Activated CD8-positive, alpha-beta memory T cell treated with anti-CD3 and anti-CD28 coated beads, Interleukin-2, amount 50 U/mL, for 1 hour (primary cell): Measurements from ENCODE around the gene GPR160.

Experiments used
- DNase-seq: peaks from one replicate; pipeline ENCODE4 v3.0.0-alpha.2; 2020; ENCODE audit errors: extremely low read depth

GPR160 gene

DNA sequence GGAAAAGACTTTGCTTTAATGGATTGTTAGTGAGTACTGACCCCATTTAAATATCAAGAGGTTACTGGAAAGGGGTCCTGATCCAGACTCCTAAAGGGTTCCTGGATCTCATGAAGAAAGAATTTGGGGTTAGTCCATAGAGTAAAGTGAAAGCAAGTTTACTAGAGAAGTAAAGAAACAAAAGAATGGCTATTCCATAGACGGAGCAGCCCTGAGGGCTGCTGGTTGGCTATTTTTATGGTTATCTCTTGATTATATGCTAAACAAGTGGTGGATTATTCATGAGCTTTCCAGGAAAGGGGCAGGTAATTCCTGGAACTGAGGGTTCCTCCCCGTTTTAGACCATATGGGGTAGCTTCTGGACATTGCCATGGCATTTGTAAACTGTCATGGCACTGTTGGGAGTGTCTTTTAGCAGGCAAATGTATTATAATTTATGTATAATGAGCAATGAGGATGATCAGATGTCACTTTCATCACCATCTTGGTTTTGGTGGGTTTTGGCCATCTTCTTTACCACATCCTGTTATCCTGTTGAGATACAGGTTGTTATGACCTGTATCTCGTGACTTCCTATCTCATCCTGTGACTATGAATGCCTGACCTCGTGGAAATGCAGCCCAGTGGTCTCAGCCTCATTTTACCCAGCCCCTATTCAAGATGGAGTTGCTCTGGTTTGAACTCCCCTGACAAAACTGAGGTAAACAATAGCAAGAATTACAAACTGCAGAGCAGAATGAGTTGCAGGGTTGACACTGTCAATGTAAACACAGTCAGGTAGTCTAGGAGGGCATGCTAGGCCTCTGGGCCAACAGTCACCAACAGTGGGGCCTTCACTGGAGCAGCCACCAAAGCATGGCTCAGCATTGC is 10.3 kb upstream of the GPR160 start:
- DNase-seq, result no peak

DNA sequence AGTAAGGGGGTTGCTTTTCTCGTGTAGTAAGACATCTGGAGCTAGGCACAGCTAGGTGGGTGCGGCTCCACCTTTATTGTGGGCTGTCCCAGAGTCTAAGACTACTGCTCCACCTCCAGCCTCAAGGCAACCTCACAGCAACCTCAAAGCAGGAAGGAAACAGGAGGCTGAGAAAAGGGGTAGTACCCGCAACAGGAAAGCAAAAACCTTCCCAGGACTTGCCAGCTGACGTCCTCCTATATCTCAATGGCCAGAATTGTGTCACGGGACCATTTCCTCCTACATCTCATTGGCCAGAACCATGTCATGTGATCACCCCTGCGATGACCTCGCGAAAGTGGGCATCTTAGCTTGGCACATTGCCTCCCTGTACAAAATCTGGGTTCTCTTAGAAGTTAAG is 4.3 kb upstream of the GPR160 start:
- DNase-seq, result peak; percentile 29

GRCh38 chr3:170038434-170039110 is 777 bp downstream of the GPR160 start:
- DNase-seq, result no peak

GRCh38 chr3:170040418-170040817 is 2.6 kb downstream of the GPR160 start:
- DNase-seq, result no peak

DNA sequence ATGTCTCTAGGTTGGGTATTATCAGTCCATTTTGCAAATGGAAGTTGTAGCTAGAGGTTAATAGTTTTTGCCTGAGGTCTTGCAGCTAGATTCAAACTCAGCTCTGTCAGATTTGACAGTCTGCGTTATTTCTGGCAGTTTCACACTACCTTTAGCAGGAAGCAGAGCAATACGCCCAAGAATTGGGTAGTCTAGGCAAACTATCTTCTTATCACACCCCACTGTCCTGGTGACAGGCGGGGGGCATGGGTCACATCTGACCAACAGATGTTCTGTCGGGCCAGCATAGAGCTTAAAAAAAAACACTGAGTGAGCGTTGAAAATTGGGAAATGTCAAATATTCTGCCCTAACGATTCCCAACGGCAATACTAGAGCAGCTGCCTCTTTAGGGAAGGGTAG is 5.7 kb downstream of the GPR160 start:
- DNase-seq, result no peak

GRCh38 chr3:170044271-170044670 is 6.5 kb downstream of the GPR160 start:
- DNase-seq, result no peak

DNA sequence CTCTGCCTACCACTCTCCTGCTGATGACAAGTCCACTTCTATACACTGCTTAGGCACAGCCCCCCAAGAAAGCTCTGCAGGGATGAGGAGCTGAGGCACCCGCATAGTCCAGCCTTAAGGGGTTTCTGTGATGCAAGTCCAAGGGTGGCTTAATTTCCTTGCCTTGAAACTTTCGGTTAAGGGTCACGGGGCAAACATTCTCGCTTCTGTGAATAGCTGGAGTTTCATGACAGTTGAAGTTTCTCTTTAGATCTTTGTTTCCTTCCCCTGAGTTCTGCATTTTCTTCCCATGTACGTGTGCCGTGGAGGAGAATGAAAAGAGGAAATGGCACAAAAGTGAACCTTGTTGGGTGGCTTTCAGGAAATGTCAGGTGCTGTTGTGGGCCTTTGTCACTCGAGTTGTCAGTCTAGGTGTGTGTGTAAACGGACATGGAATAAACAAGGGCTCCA is 7.0 kb downstream of the GPR160 start:
- no peak for DNase-seq

- no peak for DNase-seq
These were observed 8.7 kb downstream of the GPR160 start for GRCh38 chr3:170046269-170047132.

- no peak for DNase-seq
These were observed 9.3 kb downstream of the GPR160 start for GRCh38 chr3:170047133-170047404.

- DNase-seq, result no peak
These were observed 11.6 kb downstream of the GPR160 start for GRCh38 chr3:170049146-170050000.

- DNase-seq, result no peak
These were observed 13.0 kb downstream of the GPR160 start for GRCh38 chr3:170050753-170051152.

DNA sequence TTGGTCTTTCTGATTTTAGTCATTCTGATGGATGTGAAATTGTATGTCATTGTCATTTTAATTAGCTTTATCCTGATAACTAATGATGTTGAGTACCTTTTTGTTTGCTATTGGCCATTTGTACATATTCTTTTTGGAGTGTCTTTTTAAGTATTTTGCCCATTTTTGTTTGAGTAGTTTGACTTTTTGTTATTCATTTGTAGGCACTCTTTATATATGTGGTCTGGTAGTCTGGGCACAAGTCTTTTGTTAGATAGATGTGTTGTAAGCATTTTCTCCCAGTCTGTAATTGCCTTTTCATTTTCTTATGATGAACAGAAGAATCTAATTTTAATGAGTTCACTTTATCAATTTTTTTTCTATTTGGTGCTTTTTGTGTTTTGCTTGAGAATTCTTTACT is 14.6 kb downstream of the GPR160 start:
- no peak for DNase-seq

- DNase-seq, result no peak
These were observed 16.4 kb downstream of the GPR160 start for GRCh38 chr3:170054204-170054603.

GRCh38 chr3:170055209-170055608 is 17.4 kb downstream of the GPR160 start:
- DNase-seq, result no peak

DNA sequence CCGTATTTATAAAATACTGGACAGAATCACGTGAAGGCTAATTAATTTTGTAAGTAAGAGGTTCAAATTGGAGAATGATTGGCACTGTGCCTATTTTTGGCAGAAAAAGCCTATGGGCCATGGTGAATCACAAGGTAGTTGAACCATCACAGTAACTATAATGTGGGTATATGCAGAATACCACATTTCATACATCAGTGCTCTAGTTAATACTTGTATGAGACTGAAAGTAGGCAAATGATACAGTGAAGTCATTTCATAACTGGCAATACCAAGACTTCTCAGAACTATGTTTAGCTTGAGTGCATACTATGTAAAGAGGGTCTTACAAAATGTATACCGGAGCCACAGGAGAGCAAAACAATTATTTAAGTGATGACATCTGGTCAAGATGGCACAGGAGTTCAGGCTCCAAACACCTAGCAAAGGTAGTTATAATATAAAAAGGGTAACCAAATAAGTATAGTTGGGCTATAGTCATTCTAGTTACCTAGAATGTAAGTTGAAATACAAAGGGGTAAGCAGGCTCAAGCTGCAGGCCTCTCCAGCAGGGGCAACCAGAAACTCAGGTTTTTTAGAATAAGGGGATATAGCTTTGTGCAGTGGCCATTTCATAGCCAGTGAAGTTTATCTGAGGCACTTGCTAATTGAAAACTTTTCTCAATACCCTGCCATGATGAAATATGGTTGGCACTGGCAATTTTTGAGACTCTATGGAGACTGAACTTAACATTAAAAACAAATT is 19.1 kb downstream of the GPR160 start:
- DNase-seq, result no peak

GRCh38 chr3:170057550-170057949 is 19.8 kb downstream of the GPR160 start:
- DNase-seq, result no peak

DNA sequence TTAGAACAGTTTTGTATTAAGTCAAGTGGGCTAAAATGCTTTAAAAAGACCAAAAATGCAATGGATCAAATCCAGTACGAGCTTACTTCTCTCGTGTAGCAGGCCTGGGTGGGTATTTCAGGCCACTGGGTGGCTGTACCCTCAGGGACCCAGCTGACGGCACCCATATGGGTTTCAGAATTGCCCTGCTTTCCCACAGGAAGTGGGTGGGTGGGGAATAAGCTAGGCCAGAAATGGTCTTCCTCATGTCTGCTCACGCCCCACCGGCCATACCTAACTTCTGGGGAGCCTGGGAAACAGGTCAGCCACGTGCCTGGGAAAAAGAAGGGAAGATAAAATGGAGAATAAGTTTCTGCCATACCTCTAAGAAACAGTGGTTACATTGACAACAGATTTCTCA is 20.3 kb downstream of the GPR160 start:
- DNase-seq, result no peak

- no peak for DNase-seq
These were observed 21.7 kb downstream of the GPR160 start for GRCh38 chr3:170059447-170059846.

GRCh38 chr3:170062068-170062467 is 24.3 kb downstream of the GPR160 start:
- no peak for DNase-seq

- no peak for DNase-seq
These were observed 25.0 kb downstream of the GPR160 start for GRCh38 chr3:170062769-170063168.

- no peak for DNase-seq
These were observed 25.9 kb downstream of the GPR160 start for GRCh38 chr3:170063691-170064090.
